ENCODE data around the gene HELZ.
"Not testable (repeated sequence)": the region's sequence is repeated elsewhere in the genome, so short reads cannot be mapped to it uniquely, and the experiment has no call there.

Gene HELZ, protein sequence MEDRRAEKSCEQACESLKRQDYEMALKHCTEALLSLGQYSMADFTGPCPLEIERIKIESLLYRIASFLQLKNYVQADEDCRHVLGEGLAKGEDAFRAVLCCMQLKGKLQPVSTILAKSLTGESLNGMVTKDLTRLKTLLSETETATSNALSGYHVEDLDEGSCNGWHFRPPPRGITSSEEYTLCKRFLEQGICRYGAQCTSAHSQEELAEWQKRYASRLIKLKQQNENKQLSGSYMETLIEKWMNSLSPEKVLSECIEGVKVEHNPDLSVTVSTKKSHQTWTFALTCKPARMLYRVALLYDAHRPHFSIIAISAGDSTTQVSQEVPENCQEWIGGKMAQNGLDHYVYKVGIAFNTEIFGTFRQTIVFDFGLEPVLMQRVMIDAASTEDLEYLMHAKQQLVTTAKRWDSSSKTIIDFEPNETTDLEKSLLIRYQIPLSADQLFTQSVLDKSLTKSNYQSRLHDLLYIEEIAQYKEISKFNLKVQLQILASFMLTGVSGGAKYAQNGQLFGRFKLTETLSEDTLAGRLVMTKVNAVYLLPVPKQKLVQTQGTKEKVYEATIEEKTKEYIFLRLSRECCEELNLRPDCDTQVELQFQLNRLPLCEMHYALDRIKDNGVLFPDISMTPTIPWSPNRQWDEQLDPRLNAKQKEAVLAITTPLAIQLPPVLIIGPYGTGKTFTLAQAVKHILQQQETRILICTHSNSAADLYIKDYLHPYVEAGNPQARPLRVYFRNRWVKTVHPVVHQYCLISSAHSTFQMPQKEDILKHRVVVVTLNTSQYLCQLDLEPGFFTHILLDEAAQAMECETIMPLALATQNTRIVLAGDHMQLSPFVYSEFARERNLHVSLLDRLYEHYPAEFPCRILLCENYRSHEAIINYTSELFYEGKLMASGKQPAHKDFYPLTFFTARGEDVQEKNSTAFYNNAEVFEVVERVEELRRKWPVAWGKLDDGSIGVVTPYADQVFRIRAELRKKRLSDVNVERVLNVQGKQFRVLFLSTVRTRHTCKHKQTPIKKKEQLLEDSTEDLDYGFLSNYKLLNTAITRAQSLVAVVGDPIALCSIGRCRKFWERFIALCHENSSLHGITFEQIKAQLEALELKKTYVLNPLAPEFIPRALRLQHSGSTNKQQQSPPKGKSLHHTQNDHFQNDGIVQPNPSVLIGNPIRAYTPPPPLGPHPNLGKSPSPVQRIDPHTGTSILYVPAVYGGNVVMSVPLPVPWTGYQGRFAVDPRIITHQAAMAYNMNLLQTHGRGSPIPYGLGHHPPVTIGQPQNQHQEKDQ (N-terminal part only)

DNA sequence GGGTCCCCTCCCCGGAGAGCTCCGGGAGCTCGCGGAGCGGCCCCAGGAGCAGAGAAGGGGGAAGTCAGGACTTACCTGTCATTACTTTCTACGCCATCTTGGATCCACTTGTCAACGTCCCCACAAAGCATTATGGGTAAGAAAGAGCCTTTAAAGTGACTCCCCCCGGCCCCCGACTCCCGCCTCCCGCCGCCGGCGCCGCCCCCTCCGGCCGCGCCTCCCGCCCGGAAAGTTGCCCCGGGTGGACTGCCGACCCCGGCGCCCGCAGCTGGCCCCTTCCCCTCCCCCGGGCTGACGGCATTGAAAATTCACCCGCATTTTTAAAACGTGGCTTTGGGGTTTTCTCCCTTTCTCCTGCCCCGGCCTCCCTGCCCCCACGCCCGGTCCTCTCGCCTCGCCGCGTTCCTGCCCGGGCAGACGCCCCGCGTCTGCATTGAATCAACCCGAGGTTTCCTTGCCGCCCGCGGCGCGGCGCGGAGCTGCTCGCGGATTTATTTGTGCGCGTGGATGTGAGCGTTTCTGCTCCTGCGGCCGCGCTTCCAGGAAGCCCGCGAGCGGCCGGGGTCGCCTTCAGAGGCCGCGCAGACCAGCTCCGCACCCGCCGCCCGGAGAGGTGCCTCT, at the start of gene HELZ:
Gene HELZ (minus strand): TSS at position 124 of the 621 bp plus-strand sequence. CDS start 26,392 bp downstream, outside the sequence.
- Histone ChIP-seq H3K36me3 (ENCODE audit: control insufficient read depth, insufficient read depth, low read length) (no peaks in the 10 kb centered on the region), H3K27me3 (ENCODE audit: control insufficient read depth, insufficient read depth, low read length) (no peaks in the 10 kb centered on the region), H3K9me3 (ENCODE audit: control insufficient read depth, low read length) (no peaks in the 10 kb centered on the region), H3K9ac (ENCODE audit: low read length) (peak within 1 kb of the TSS; percentile 96), H3K4me1 (ENCODE audit: control insufficient read depth, insufficient read depth, low read length) (peaks cover 17% of the 10 kb centered on the region), H3K4me3 (ENCODE audit: low read length) (peak within 1 kb of the TSS; percentile 66)

DNA sequence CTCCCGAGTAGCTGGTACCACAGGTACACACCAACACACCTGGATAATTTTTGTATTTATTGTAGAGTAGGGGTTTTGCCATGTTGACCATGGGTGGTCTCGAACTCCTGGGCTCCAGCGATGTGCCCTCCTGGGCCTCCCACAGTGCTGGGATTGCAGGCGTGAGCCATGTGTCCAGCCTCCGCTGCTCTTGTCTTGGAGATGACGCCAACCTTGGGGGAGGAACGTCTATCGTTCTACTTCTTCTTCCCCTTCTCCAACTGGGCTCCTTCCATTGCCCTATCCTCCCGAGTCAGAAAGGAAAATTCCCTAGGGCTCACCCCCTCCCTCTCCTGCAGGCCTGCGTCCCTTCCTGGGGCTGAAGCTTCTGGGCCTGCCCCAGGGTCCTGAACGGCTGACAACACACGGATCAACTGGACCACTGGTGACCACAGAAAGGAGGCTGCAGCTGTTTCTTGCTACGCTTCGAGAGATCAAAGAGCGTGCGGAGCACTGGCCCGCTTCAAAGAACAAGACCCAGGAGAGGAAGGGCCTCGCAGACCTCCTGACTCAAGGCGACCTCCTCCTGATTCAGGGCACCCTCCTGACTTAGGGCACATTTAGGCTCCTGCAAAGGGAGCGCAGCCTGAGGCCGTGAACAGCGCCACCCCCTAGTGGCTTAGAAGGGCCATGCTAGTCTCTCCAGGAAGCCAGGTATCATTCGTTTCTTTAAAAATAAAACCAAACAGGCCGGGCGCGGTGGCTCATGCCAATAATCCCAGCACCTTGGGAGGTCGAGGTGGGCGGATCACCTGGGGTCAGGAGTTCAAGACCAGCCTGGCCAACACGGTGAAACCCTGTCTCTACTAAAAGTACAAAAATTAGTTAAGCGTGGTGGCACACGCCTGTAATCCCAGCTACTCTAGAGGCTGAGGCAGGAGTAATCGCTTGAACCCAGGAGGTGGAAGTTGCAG, 48.5 kb upstream of the HELZ start:
- H3K4me3 ChIP-seq (ENCODE audit: low read length), result no peak overlapping the region
- no peaks in the 10 kb centered on the region for H3K27me3 ChIP-seq (ENCODE audit: control insufficient read depth, insufficient read depth, low read length)
- H3K9me3 ChIP-seq (ENCODE audit: control insufficient read depth, low read length), result no peaks in the 10 kb centered on the region
- H3K36me3 ChIP-seq (ENCODE audit: control insufficient read depth, insufficient read depth, low read length), result no peaks in the 10 kb centered on the region
- H3K9ac ChIP-seq (ENCODE audit: low read length), result no peak overlapping the region
- peaks cover 9% of the 10 kb centered on the region for H3K4me1 ChIP-seq (ENCODE audit: control insufficient read depth, insufficient read depth, low read length)

- Histone ChIP-seq H3K36me3 (ENCODE audit: control insufficient read depth, insufficient read depth, low read length) (no peaks in the 10 kb centered on the region), H3K9me3 (ENCODE audit: control insufficient read depth, low read length) (no peaks in the 10 kb centered on the region), H3K4me1 (ENCODE audit: control insufficient read depth, insufficient read depth, low read length) (peaks cover 9% of the 10 kb centered on the region), H3K27me3 (ENCODE audit: control insufficient read depth, insufficient read depth, low read length) (no peaks in the 10 kb centered on the region), H3K4me3 (ENCODE audit: low read length) (no peak overlapping the region), H3K9ac (ENCODE audit: low read length) (no peak overlapping the region)
Observed at GRCh38 chr17:67290711-67291291, 45.8 kb upstream of the HELZ start.

- no peak overlapping the region for H3K9ac ChIP-seq (ENCODE audit: low read length)
- no peaks in the 10 kb centered on the region for H3K9me3 ChIP-seq (ENCODE audit: control insufficient read depth, low read length)
- no peaks in the 10 kb centered on the region for H3K27me3 ChIP-seq (ENCODE audit: control insufficient read depth, insufficient read depth, low read length)
- H3K4me3 ChIP-seq (ENCODE audit: low read length), result no peak overlapping the region
- no peaks in the 10 kb centered on the region for H3K36me3 ChIP-seq (ENCODE audit: control insufficient read depth, insufficient read depth, low read length)
- peaks cover 9% of the 10 kb centered on the region for H3K4me1 ChIP-seq (ENCODE audit: control insufficient read depth, insufficient read depth, low read length)
Observed at GRCh38 chr17:67290244-67290643, 45.2 kb upstream of the HELZ start.

DNA sequence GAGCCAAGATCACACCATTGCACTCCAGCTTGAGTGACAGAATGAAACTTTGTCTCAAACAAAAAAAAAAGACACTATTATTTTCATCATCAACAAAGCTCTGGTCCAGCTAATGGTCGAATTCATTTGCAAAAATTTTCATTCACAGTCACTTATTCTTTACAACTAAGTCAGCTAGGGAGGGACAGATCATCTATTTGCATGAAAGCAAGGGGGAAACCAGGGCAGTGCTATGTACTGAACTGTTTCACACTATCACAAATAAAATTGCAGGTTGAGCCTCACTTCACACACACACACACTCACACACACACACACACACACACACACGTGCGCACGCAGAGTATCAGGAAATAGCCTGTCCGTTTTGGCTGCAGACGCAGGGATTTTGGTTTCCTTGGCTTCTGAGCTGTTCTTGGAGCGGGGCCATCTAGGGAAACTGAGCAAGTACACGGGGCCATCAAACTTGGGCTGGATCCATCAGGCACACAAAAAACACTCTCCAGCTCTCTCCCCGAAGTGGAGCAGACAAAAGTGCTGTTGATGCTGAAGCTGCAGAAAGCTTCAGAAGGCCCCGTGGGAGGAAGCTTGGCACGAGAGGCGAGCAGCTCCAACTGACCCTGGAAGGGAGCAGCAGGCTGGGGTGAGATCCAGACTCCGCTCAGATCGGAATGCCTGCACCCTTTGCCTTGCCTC, 44.3 kb upstream of the HELZ start:
- Histone ChIP-seq H3K4me3 (ENCODE audit: low read length) (no peak overlapping the region), H3K9ac (ENCODE audit: low read length) (no peak overlapping the region), H3K4me1 (ENCODE audit: control insufficient read depth, insufficient read depth, low read length) (peaks cover 9% of the 10 kb centered on the region), H3K9me3 (ENCODE audit: control insufficient read depth, low read length) (no peaks in the 10 kb centered on the region), H3K36me3 (ENCODE audit: control insufficient read depth, insufficient read depth, low read length) (no peaks in the 10 kb centered on the region), H3K27me3 (ENCODE audit: control insufficient read depth, insufficient read depth, low read length) (no peaks in the 10 kb centered on the region)

DNA sequence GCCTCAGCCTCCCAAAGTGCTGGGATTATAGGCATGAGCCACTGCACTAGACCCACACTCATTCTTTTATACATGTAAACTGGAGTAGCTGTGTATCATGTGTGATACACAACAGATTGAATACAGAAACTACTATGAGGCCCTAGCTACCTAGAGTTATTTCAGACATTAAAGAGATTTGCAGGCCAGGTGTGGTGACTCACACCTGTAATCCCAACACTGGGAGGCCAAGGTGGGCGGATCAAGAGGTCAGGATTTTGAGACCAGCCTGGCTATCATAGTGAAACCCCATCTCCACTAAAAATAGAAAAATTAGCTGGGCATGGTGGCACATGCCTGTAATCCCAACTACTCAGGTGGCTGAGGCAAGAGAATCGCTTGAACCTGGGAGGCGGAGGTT, 41.8 kb upstream of the HELZ start:
- not testable (repeated sequence) for H3K27me3 ChIP-seq (ENCODE audit: control insufficient read depth, insufficient read depth, low read length); H3K9ac ChIP-seq (ENCODE audit: low read length); H3K9me3 ChIP-seq (ENCODE audit: control insufficient read depth, low read length); H3K36me3 ChIP-seq (ENCODE audit: control insufficient read depth, insufficient read depth, low read length); H3K4me3 ChIP-seq (ENCODE audit: low read length)
- peaks cover 13% of the 10 kb centered on the region for H3K4me1 ChIP-seq (ENCODE audit: control insufficient read depth, insufficient read depth, low read length)

DNA sequence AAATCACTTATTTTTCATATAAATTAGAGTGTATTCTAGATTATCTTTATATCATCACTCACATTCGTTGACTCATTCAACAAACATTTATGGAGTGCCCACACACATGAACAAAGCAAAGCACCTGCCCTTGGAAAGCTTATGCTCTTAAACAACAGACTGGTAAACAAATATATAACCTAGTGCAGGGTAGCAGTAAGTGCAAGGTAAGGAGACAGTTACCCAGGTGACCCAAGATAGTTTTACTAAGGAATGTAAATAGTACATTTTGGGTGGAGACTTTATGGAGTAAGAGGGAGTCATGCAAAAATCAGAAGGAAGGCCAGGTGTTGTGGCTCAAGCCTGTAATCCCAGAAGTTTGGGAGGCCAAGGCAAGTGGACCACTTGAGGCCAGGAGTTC, 40.4 kb upstream of the HELZ start:
- Histone ChIP-seq H3K9ac (ENCODE audit: low read length) (no peak overlapping the region), H3K27me3 (ENCODE audit: control insufficient read depth, insufficient read depth, low read length) (no peaks in the 10 kb centered on the region), H3K9me3 (ENCODE audit: control insufficient read depth, low read length) (no peaks in the 10 kb centered on the region), H3K4me3 (ENCODE audit: low read length) (no peak overlapping the region), H3K36me3 (ENCODE audit: control insufficient read depth, insufficient read depth, low read length) (no peaks in the 10 kb centered on the region), H3K4me1 (ENCODE audit: control insufficient read depth, insufficient read depth, low read length) (peaks cover 15% of the 10 kb centered on the region)

GRCh38 chr17:67283731-67284516, 38.9 kb upstream of the HELZ start:
- Histone ChIP-seq H3K9ac (ENCODE audit: low read length) (no peak overlapping the region), H3K27me3 (ENCODE audit: control insufficient read depth, insufficient read depth, low read length) (no peaks in the 10 kb centered on the region), H3K36me3 (ENCODE audit: control insufficient read depth, insufficient read depth, low read length) (no peaks in the 10 kb centered on the region)

DNA sequence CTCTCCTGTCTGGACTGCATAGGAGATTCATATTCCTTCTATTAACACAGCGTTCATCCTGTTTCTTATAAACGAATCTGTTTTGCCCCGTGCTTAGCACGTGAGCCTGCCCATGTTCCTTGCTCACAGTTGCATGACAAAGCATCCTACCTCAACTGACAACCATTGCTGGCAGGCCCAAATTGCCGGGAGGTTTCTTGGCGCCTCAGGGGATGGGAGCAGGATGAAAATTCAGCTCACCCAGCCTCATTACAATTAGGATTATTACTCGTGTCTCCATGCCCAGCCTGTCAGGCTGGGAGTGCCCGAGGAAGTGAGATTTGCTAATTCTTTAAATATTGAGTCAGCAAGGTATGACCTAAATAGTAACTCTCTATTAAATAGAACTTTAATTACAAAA, 36.7 kb upstream of the HELZ start:
- H3K4me1 ChIP-seq (ENCODE audit: control insufficient read depth, insufficient read depth, low read length), result peaks cover 6% of the 10 kb centered on the region
- no peak overlapping the region for H3K9ac ChIP-seq (ENCODE audit: low read length)
- no peaks in the 10 kb centered on the region for H3K27me3 ChIP-seq (ENCODE audit: control insufficient read depth, insufficient read depth, low read length)
- H3K9me3 ChIP-seq (ENCODE audit: control insufficient read depth, low read length), result no peaks in the 10 kb centered on the region
- H3K4me3 ChIP-seq (ENCODE audit: low read length), result no peak overlapping the region
- no peaks in the 10 kb centered on the region for H3K36me3 ChIP-seq (ENCODE audit: control insufficient read depth, insufficient read depth, low read length)

More at GRCh38 chr17:67283731-67284516, 38.9 kb upstream of the HELZ start:
- Histone ChIP-seq H3K4me3 (ENCODE audit: low read length) (no peak overlapping the region), H3K9me3 (ENCODE audit: control insufficient read depth, low read length) (no peaks in the 10 kb centered on the region), H3K4me1 (ENCODE audit: control insufficient read depth, insufficient read depth, low read length) (peaks cover 6% of the 10 kb centered on the region)

Measured in mucosa of stomach (tissue), 1 donor.